Measurements from ENCODE around the gene PIK3R2.

PIK3R2 gene

GRCh38 chr19:18197306-18197705 is 44.3 kb downstream of the PIK3R2 start:
- Histone ChIP-seq H3K36me3 (ENCODE audit: control insufficient read depth in 1 of 2, insufficient read depth in 2 of 2, low read length in 2 of 2) (peaks cover 11 to 12% of the 10 kb centered on the region in 2 experiments), H3K27me3 (ENCODE audit: insufficient read depth, low read length) (no peaks in the 10 kb centered on the region), H2BK5ac (ENCODE audit: low read depth, low read length, poor library complexity) (no peak overlapping the region), H3K4ac (ENCODE audit: low read depth, low read length) (no peak overlapping the region), H3K9ac (ENCODE audit: low read length) (no peak overlapping the region), H2AFZ (ENCODE audit: insufficient read depth, low read length, poor library complexity) (no peak overlapping the region), H3K4me3 (ENCODE audit: low read depth, low read length) (no peak overlapping the region), H3K27ac (ENCODE audit: low read depth, low read length) (no peak overlapping the region), H3K79me2 (ENCODE audit: control insufficient read depth, insufficient read depth, low read length, poor library complexity) (peaks cover 6% of the 10 kb centered on the region), H2AK5ac (ENCODE audit: low read length) (no peak overlapping the region), H4K12ac (ENCODE audit: low read depth, low read length) (no peak overlapping the region), H3K4me2 (ENCODE audit: low read length) (no peak overlapping the region), H4K91ac (ENCODE audit: low read depth, low read length) (no peak overlapping the region), H3K23ac (ENCODE audit: low read length) (no peak overlapping the region), H3K79me1 (ENCODE audit: low read length) (peaks cover 5% of the 10 kb centered on the region), H4K8ac (ENCODE audit: low read depth, low read length) (no peak overlapping the region), H3K4me1 (ENCODE audit: control insufficient read depth in 1 of 2, insufficient read depth in 2 of 2, low read length in 2 of 2) (peaks cover 12 to 13% of the 10 kb centered on the region in 2 experiments), H2BK120ac (ENCODE audit: insufficient read depth, low read length, poor library complexity) (no peak overlapping the region), H3K14ac (ENCODE audit: low read length) (no peak overlapping the region), H2BK12ac (ENCODE audit: low read length) (no peak overlapping the region), H3K9me3 (ENCODE audit: insufficient read depth, low read depth, low read length) (peaks cover under 1% of the 10 kb centered on the region), H3K18ac (ENCODE audit: low read length) (no peak overlapping the region)
- WGBS (ENCODE audit: extremely low coverage, insufficient coverage, insufficient read length), result no CpG with 5 or more reads among the region's 18 CpGs
- no peak for DNase-seq

GRCh38 chr19:18197941-18198340 is 45.0 kb downstream of the PIK3R2 start:
- Histone ChIP-seq H2AK5ac (ENCODE audit: low read length) (no peak overlapping the region), H3K4ac (ENCODE audit: low read depth, low read length) (no peak overlapping the region), H4K12ac (ENCODE audit: low read depth, low read length) (no peak overlapping the region), H3K4me1 (ENCODE audit: control insufficient read depth in 1 of 2, insufficient read depth in 2 of 2, low read length in 2 of 2) (peaks cover 12 to 13% of the 10 kb centered on the region in 2 experiments), H3K9me3 (ENCODE audit: insufficient read depth, low read depth, low read length) (peaks cover 3% of the 10 kb centered on the region), H3K4me2 (ENCODE audit: low read length) (no peak overlapping the region), H3K79me2 (ENCODE audit: control insufficient read depth, insufficient read depth, low read length, poor library complexity) (peaks cover 6% of the 10 kb centered on the region), H3K27me3 (ENCODE audit: insufficient read depth, low read length) (no peaks in the 10 kb centered on the region), H2BK12ac (ENCODE audit: low read length) (no peak overlapping the region), H2AFZ (ENCODE audit: insufficient read depth, low read length, poor library complexity) (no peak overlapping the region), H3K4me3 (ENCODE audit: low read depth, low read length) (no peak overlapping the region), H3K9ac (ENCODE audit: low read length) (no peak overlapping the region), H4K8ac (ENCODE audit: low read depth, low read length) (no peak overlapping the region), H3K18ac (ENCODE audit: low read length) (no peak overlapping the region), H3K27ac (ENCODE audit: low read depth, low read length) (no peak overlapping the region), H3K79me1 (ENCODE audit: low read length) (peaks cover 4% of the 10 kb centered on the region), H2BK120ac (ENCODE audit: insufficient read depth, low read length, poor library complexity) (no peak overlapping the region), H3K14ac (ENCODE audit: low read length) (no peak overlapping the region), H3K36me3 (ENCODE audit: control insufficient read depth in 1 of 2, insufficient read depth in 2 of 2, low read length in 2 of 2) (peaks cover 11 to 12% of the 10 kb centered on the region in 2 experiments), H4K91ac (ENCODE audit: low read depth, low read length) (no peak overlapping the region), H2BK5ac (ENCODE audit: low read depth, low read length, poor library complexity) (no peak overlapping the region), H3K23ac (ENCODE audit: low read length) (no peak overlapping the region)
- DNase-seq, result no peak
- no CpG with 5 or more reads among the region's 6 CpGs for WGBS (ENCODE audit: extremely low coverage, insufficient coverage, insufficient read length)

DNA sequence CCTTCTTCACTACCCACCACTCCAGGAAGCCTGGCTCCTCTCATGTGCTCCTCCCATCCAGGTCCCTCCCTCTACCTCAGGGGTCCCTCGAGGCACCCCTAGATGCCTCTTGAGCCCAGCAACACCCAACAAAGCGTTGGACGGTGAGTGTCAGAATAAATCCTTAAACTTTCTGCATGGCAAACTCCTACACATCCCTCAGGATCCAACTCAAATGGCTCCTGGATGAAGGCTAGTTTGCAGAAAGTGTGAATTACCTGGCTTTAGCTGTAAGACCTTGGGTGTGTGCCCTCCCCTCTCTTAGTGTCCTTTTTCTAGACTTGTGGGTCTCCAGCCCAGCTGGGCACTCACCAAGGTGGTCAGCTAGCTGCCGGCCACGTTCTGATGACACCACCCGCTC is 45.4 kb downstream of the PIK3R2 start:
- Histone ChIP-seq H3K27ac (ENCODE audit: low read depth, low read length) (no peak overlapping the region), H3K4me2 (ENCODE audit: low read length) (no peak overlapping the region), H3K79me2 (ENCODE audit: control insufficient read depth, insufficient read depth, low read length, poor library complexity) (peaks cover 4% of the 10 kb centered on the region), H3K18ac (ENCODE audit: low read length) (no peak overlapping the region), H4K91ac (ENCODE audit: low read depth, low read length) (no peak overlapping the region), H3K4ac (ENCODE audit: low read depth, low read length) (no peak overlapping the region), H3K9me3 (ENCODE audit: insufficient read depth, low read depth, low read length) (peaks cover 7% of the 10 kb centered on the region), H3K79me1 (ENCODE audit: low read length) (peaks cover under 1% of the 10 kb centered on the region), H3K23ac (ENCODE audit: low read length) (no peak overlapping the region), H4K8ac (ENCODE audit: low read depth, low read length) (no peak overlapping the region), H2BK5ac (ENCODE audit: low read depth, low read length, poor library complexity) (no peak overlapping the region), H3K9ac (ENCODE audit: low read length) (no peak overlapping the region), H3K36me3 (ENCODE audit: control insufficient read depth in 1 of 2, insufficient read depth in 2 of 2, low read length in 2 of 2) (peaks cover 11 to 12% of the 10 kb centered on the region in 2 experiments), H2AK5ac (ENCODE audit: low read length) (no peak overlapping the region), H2AFZ (ENCODE audit: insufficient read depth, low read length, poor library complexity) (no peak overlapping the region), H3K14ac (ENCODE audit: low read length) (no peak overlapping the region), H2BK120ac (ENCODE audit: insufficient read depth, low read length, poor library complexity) (no peak overlapping the region), H3K4me1 (ENCODE audit: control insufficient read depth in 1 of 2, insufficient read depth in 2 of 2, low read length in 2 of 2) (peaks cover 17% of the 10 kb centered on the region in 2 experiments), H4K12ac (ENCODE audit: low read depth, low read length) (no peak overlapping the region), H3K4me3 (ENCODE audit: low read depth, low read length) (no peak overlapping the region), H3K27me3 (ENCODE audit: insufficient read depth, low read length) (no peaks in the 10 kb centered on the region), H2BK12ac (ENCODE audit: low read length) (no peak overlapping the region)
- no CpG with 5 or more reads among the region's 6 CpGs for WGBS (ENCODE audit: extremely low coverage, insufficient coverage, insufficient read length)
- no peak for DNase-seq

GRCh38 chr19:18202397-18202777 is 49.4 kb downstream of the PIK3R2 start:
- Histone ChIP-seq H2BK5ac (ENCODE audit: low read depth, low read length, poor library complexity) (no peak overlapping the region), H3K9me3 (ENCODE audit: insufficient read depth, low read depth, low read length) (peaks cover 7% of the 10 kb centered on the region), H3K27ac (ENCODE audit: low read depth, low read length) (no peak overlapping the region), H3K79me2 (ENCODE audit: control insufficient read depth, insufficient read depth, low read length, poor library complexity) (peaks cover 3% of the 10 kb centered on the region), H2AK5ac (ENCODE audit: low read length) (no peak overlapping the region), H3K4me3 (ENCODE audit: low read depth, low read length) (no peak overlapping the region), H2BK120ac (ENCODE audit: insufficient read depth, low read length, poor library complexity) (no peak overlapping the region), H3K4me2 (ENCODE audit: low read length) (no peak overlapping the region), H3K79me1 (ENCODE audit: low read length) (peaks cover 8% of the 10 kb centered on the region), H2AFZ (ENCODE audit: insufficient read depth, low read length, poor library complexity) (no peak overlapping the region), H3K14ac (ENCODE audit: low read length) (no peak overlapping the region), H4K8ac (ENCODE audit: low read depth, low read length) (no peak overlapping the region), H3K18ac (ENCODE audit: low read length) (no peak overlapping the region), H4K91ac (ENCODE audit: low read depth, low read length) (no peak overlapping the region), H3K4me1 (ENCODE audit: control insufficient read depth in 1 of 2, insufficient read depth in 2 of 2, low read length in 2 of 2) (peaks cover 9 to 12% of the 10 kb centered on the region in 2 experiments), H3K23ac (ENCODE audit: low read length) (no peak overlapping the region), H3K36me3 (ENCODE audit: control insufficient read depth in 1 of 2, insufficient read depth in 2 of 2, low read length in 2 of 2) (no peaks in the 10 kb centered on the region), H3K4ac (ENCODE audit: low read depth, low read length) (no peak overlapping the region), H3K27me3 (ENCODE audit: insufficient read depth, low read length) (no peaks in the 10 kb centered on the region), H3K9ac (ENCODE audit: low read length) (peak overlapping the region; percentile 14), H2BK12ac (ENCODE audit: low read length) (no peak overlapping the region), H4K12ac (ENCODE audit: low read depth, low read length) (no peak overlapping the region)
- WGBS (ENCODE audit: extremely low coverage, insufficient coverage, insufficient read length), result no CpG with 5 or more reads among the region's 24 CpGs
- DNase-seq, result no peak

Data from trophoblast cell (in vitro differentiated cells and primary cell).